K562 (cell line): ENCODE results near the gene STK33. TPM values are rescaled to one million over a fixed set of nuclear protein-coding genes. Genes with fewer than 3 reads are reported as not detected.
A peak's percentile ranks its signal among the peaks of the same experiment; 100 is the strongest.

Experiments
- CHD1 ChIP-seq: fragments of 200-600 bp; sonication (generic); IDR thresholded peaks from one replicate; pipeline ENCODE4 v1.6.1; 2012; ENCODE audit warnings: mild to moderate bottlenecking, moderate library complexity, low read length, inconsistent platforms
- CREM ChIP-seq: IDR thresholded peaks from 2 replicates; pipeline ENCODE4 v1.6.1; 2014; ENCODE audit warnings: antibody characterized with exemption, low read depth
- DEAF1 ChIP-seq: fragments of 450-650 bp; formaldehyde crosslinking; IDR thresholded peaks from 2 replicates; pipeline ENCODE4 v1.4.0; 2020; ENCODE audit warnings: mild to moderate bottlenecking, moderate library complexity
- DIDO1 ChIP-seq: fragments of 450-650 bp; IDR thresholded peaks from 2 replicates; pipeline ENCODE4 v1.6.1; 2016; ENCODE audit warnings: low read depth, missing biosample characterization, missing genetic modification characterization
- DPF2 ChIP-seq: fragments of 450-650 bp; IDR thresholded peaks from 2 replicates; pipeline ENCODE4 v1.6.1; 2016
- E2F3 ChIP-seq: fragments of 250-450 bp; sonication (Bioruptor Pico); IDR thresholded peaks from 2 replicates; pipeline ENCODE4 v1.4.0; 2020; ENCODE audit warnings: mild to moderate bottlenecking
- ELF1 ChIP-seq: fragments of 200-800 bp; sonication (Bioruptor generic); IDR thresholded peaks from 2 replicates; pipeline ENCODE4 v1.6.1; 2016; ENCODE audit warnings: missing genetic modification characterization, missing compliant biosample characterization
- ELF4 ChIP-seq: fragments of 450-650 bp; formaldehyde crosslinking; IDR thresholded peaks from 2 replicates; pipeline ENCODE4 v1.4.0; 2022; ENCODE audit warnings: missing genetic modification characterization
- FOSL1 ChIP-seq: fragments of 200-800 bp; sonication (Bioruptor generic); conservative IDR thresholded peaks from 2 replicates; pipeline ENCODE4 v1.6.1; 2016; ENCODE audit warnings: missing genetic modification characterization, missing compliant biosample characterization
- FOXJ3 ChIP-seq: sonication (generic); formaldehyde crosslinking; IDR thresholded peaks from 2 replicates; pipeline ENCODE4 v1.4.0; 2020; ENCODE audit warnings: mild to moderate bottlenecking, missing genetic modification reagents
- HDAC2 ChIP-seq: fragments of 450-650 bp; IDR thresholded peaks from 2 replicates; pipeline ENCODE4 v1.6.1; 2016; ENCODE audit warnings: mild to moderate bottlenecking
- IRF9 ChIP-seq: fragments of 450-650 bp; IDR thresholded peaks from 2 replicates; pipeline ENCODE4 v1.6.1; 2016; ENCODE audit warnings: missing biosample characterization, missing genetic modification characterization
- JUND ChIP-seq, 2 experiments: IDR thresholded peaks; 2 replicates in 1 of 2; 3 replicates in 1 of 2; pipeline ENCODE4 v1.6.1; 2011; ENCODE audit warnings: borderline replicate concordance in 2 of 2, low read depth in 2 of 2, low read length in 2 of 2, improper control_type of control experiment in 1 of 2, missing biosample characterization in 1 of 2, missing genetic modification characterization in 1 of 2, missing genetic modification reagents in 1 of 2
- MAFG ChIP-seq: fragments of 450-650 bp; conservative IDR thresholded peaks from 2 replicates; pipeline ENCODE4 v1.6.1; 2016; ENCODE audit warnings: missing genetic modification characterization, missing compliant biosample characterization
- MECOM ChIP-seq: fragments of 250-450 bp; sonication (Bioruptor Pico); IDR thresholded peaks from 2 replicates; pipeline ENCODE4 v1.8.0; 2022; ENCODE audit warnings: inconsistent platforms
- RAD21 ChIP-seq, 2 experiments: fragments of 250-450 bp in 1 of 2; fragments of 450-650 bp in 1 of 2; sonication (Bioruptor Pico) in 1 of 2; formaldehyde crosslinking in 1 of 2; IDR thresholded peaks in 1 of 2; conservative IDR thresholded peaks in 1 of 2; 2 replicates each; pipeline versions ENCODE4 v1.4.0 to v1.8.0; 2020 to 2022; ENCODE audit warnings: mild to moderate bottlenecking in 2 of 2, moderate library complexity in 1 of 2
- RBM25 ChIP-seq: fragments of 200-400 bp; formaldehyde crosslinking; IDR thresholded peaks from 2 replicates; pipeline ENCODE4 v1.6.1; 2018; ENCODE audit warnings: low read length, low read depth, moderate library complexity; ENCODE audit not compliant: severe bottlenecking
- RBM34 ChIP-seq: fragments of 200-400 bp; formaldehyde crosslinking; IDR thresholded peaks from 2 replicates; pipeline ENCODE4 v1.6.1; 2018; ENCODE audit warnings: low read length, borderline replicate concordance; ENCODE audit not compliant: insufficient read depth
- TGIF2 ChIP-seq: sonication (generic); formaldehyde crosslinking; IDR thresholded peaks from 2 replicates; pipeline ENCODE4 v1.8.1; 2022; ENCODE audit warnings: mild to moderate bottlenecking, missing genetic modification reagents, moderate library complexity
- USF2 ChIP-seq: sonication (generic); formaldehyde crosslinking; IDR thresholded peaks from 2 replicates; pipeline ENCODE4 v1.5.0; 2020; ENCODE audit warnings: missing genetic modification reagents
- XRCC4 ChIP-seq: IDR thresholded peaks from one replicate; pipeline ENCODE4 v1.6.1; 2011; ENCODE audit not compliant: insufficient read depth, insufficient read length; ENCODE audit errors: extremely low read depth
- ZEB2 ChIP-seq: fragments of 450-650 bp; IDR thresholded peaks from 2 replicates; pipeline ENCODE4 v1.6.1; 2016
- ZNF347 ChIP-seq: fragments of 450-650 bp; formaldehyde crosslinking; IDR thresholded peaks from 2 replicates; pipeline ENCODE4 v1.4.0; 2020; ENCODE audit warnings: low read depth, mild to moderate bottlenecking, moderate library complexity
- ZNF583 ChIP-seq: fragments of 250-450 bp; sonication (Bioruptor Pico); IDR thresholded peaks from 2 replicates; pipeline ENCODE4 v1.4.0; 2020
- ZNF766 ChIP-seq: fragments of 200-800 bp; sonication (Bioruptor generic); conservative IDR thresholded peaks from 2 replicates; pipeline ENCODE4 v1.6.1; 2016; ENCODE audit warnings: missing genetic modification characterization, missing compliant biosample characterization
- polyA plus RNA-seq, 8 experiments: library from polyadenylated mRNA; depleted of rRNA in 4 of 8; stranded (reverse) in 5 of 8; unstranded in 3 of 8; fragments of >200 nt; fragmentation: Nextera tagmentation in 2 of 8; fragmentation: Illumina TruSeq in 1 of 8; extraction: Ambion mirVana in 2 of 8; extraction: Trizol in 1 of 8; gene quantifications; 2 replicates each; pipeline versions ENCODE4 v1.2.1 to v1.2.3, GENCODE V29; 2011 to 2014; ENCODE audit warnings: inconsistent platforms in 1 of 8, missing spikeins in 1 of 8
- total RNA-seq, 7 experiments: library from RNA; depleted of rRNA in 6 of 7; stranded (reverse); fragments of >200 nt in 6 of 7; fragmentation: Illumina TruSeq in 2 of 7; extraction: Trizol in 2 of 7; gene quantifications; 2 replicates each; pipeline versions ENCODE4 v1.2.1 to v1.2.3, GENCODE V29; 2011 to 2021; ENCODE audit warnings: low replicate concordance in 1 of 7
- TF ChIP-seq, protein P1 (sequence below): sonication (generic); formaldehyde crosslinking; IDR thresholded peaks from 2 replicates; pipeline ENCODE4 v1.9.0; 2022; ENCODE audit warnings: mild to moderate bottlenecking, missing genetic modification reagents

STK33 gene
- total and polyA plus RNA-seq, 9 of the 15 experiments (the other 6 are each of a cell fraction or from before 2014, with no cell fraction given) = not detected

DNA sequence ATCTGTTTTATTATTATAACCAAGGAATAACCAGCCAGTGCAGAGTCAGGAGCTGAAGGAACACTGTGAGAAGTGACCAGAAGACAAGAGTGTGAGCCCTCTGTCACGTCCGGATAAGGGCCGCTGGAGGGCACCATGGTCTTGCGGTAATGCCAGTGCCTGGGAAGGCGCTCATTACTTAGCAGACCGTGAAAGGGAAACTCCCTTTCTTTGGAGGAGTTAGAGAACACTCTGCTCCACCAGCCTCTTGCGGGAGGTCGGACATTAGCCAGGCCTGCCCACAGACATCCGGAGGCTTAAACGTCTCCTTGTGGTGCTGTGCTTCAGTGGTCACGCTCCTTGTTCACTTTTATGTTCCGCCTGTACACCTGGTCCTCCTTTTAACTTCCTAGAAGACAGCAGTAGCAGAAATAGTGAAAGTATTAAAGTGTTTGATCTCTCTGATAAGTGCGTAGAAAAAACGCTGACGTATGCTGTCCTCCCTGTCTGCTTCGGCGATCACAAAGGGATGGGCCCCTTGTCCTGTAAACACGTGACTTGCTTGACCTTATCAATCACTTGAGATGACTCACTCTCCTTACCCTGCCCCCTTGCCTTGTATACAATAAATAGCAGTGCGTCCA, 209.7 kb downstream of the STK33 start (continued):
- TF ChIP-seq ELF1 (tag) (no peak), ZNF583 (CRISPR knock-in tag) (no peak), HDAC2 (no peak), DIDO1 (tag) (peak; percentile 38; the same call in 1 of the 2 replicates), DEAF1 (CRISPR knock-in tag) (peak; percentile 20; the same call in 1 of the 2 replicates), ZNF766 (CRISPR knock-in tag) (no peak), JUND (IDR thresholded peaks at IDR 0.05; ENCODE audit: borderline replicate concordance, low read depth, low read length) (peak; percentile 94), JUND (tag; IDR thresholded peaks at IDR 0.05; ENCODE audit: borderline replicate concordance, low read depth, low read length) (peak; percentile 96; the same call in 2 of the 3 replicates), RBM25 (no peak), FOXJ3 (CRISPR knock-in tag) (no peak), XRCC4 (no peak), RBM34 (no peak), E2F3 (CRISPR knock-in tag) (no peak), MECOM (peak; percentile 43; the same call in 1 of the 2 replicates), ELF4 (CRISPR knock-in tag) (no peak), DPF2 (peak; percentile 79), IRF9 (0 out of 2 replicates have a peak, but pooled peaks have one; percentile 7), RAD21 (CRISPR knock-in tag; conservative IDR thresholded peaks at IDR 0.05 in 1 of 2, IDR thresholded peaks at IDR 0.05 in 1 of 2) (peak in 1 of 2 experiments; percentile 28; a peak in 1 of 4 replicates), TGIF2 (CRISPR knock-in tag) (no peak), FOSL1 (peak; percentile 88), USF2 (peak; percentile 68), MAFG (tag) (peak; percentile 91), CHD1 (no peak), CREM (peak; percentile 44; the same call in 1 of the 2 replicates), ZNF347 (CRISPR knock-in tag) (no peak), ZEB2 (peak; percentile 73)
- TF ChIP-seq, protein P1, sequence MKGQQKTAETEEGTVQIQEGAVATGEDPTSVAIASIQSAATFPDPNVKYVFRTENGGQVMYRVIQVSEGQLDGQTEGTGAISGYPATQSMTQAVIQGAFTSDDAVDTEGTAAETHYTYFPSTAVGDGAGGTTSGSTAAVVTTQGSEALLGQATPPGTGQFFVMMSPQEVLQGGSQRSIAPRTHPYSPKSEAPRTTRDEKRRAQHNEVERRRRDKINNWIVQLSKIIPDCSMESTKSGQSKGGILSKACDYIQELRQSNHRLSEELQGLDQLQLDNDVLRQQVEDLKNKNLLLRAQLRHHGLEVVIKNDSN (CRISPR knock-in tag) = peak; percentile 73
